Psoas muscle (tissue), 8 donors: Measurements from ENCODE around the gene TLE3. TPM values are rescaled to one million over a fixed set of nuclear protein-coding genes. Genes with fewer than 3 reads are reported as not detected.

Experiments
- ATAC-seq, 4 donors: fragments of 200-7000 bp; cut with Tn5 transposase; one replicate each; pipeline ENCODE4 v1.9.1; 2020; ENCODE audit warnings: moderate library complexity in 3 of 4, mild to moderate bottlenecking in 2 of 4
- DNase-seq, 2 donors: peaks; one replicate each; pipeline ENCODE4 v3.0.0-alpha.2; 2020
- H3K27ac ChIP-seq: fragments of 200-600 bp; one replicate; pipeline ENCODE4 v1.8.0; 2022
- H3K27me3 ChIP-seq, 3 donors: fragments of 200-600 bp in 1 of 3; one replicate each; pipeline versions ENCODE4 v1.6.1 to v1.8.0; 2013 to 2022; ENCODE audit warnings: low read length in 2 of 3, mild to moderate bottlenecking in 2 of 3, moderate library complexity in 1 of 3; ENCODE audit not compliant: insufficient read depth in 3 of 3
- H3K36me3 ChIP-seq, 2 donors: fragments of 200-600 bp in 1 of 2; one replicate each; pipeline versions ENCODE4 v1.6.1 to v1.8.0; 2013 to 2022; ENCODE audit warnings: low read depth in 1 of 2, mild to moderate bottlenecking in 1 of 2, moderate library complexity in 1 of 2; ENCODE audit not compliant: insufficient read depth in 1 of 2
- H3K4me1 ChIP-seq: fragments of 200-600 bp; one replicate; pipeline ENCODE4 v1.8.0; 2022
- H3K4me3 ChIP-seq: fragments of 200-600 bp; one replicate; pipeline ENCODE4 v1.8.0; 2022; ENCODE audit warnings: mild to moderate bottlenecking
- H3K9me3 ChIP-seq: fragments of 200-600 bp; one replicate; pipeline ENCODE4 v1.8.0; 2022
- CTCF ChIP-seq: fragments of 200-600 bp; IDR thresholded peaks from one replicate; pipeline ENCODE4 v1.8.0; 2022; ENCODE audit warnings: antibody characterized with exemption
- WGBS, 3 donors: extraction: QIAGEN DNeasy Blood & Tissue Kit; methylation state at CpG; one replicate each; pipeline versions ENCODE4 v1.1.6 to v1.1.7; 2013; 5-methylcytosine and 5-hydroxymethylcytosine counted together
- intact Hi-C, 2 donors: fragments of 100-400 bp; cut with DNase I; formaldehyde crosslinking; loops; one replicate each; pipeline versions ENCODE4 v1.11.0 to v1.14.2; 2022
- polyA plus RNA-seq, 3 donors: library from polyadenylated mRNA; stranded (reverse); fragments of 200-250 nt; gene quantifications; one replicate each; pipeline ENCODE4 v1.2.3, GENCODE V29; 2013
- total RNA-seq, 4 donors: library from RNA; stranded (reverse); fragmentation: NEBNext Ultra II Directional in 2 of 4; extraction: Animal tissue kit (Norgen Biotek cat#: 25700) in 2 of 4; gene quantifications; one replicate each; pipeline versions ENCODE4 v1.2.1 to v1.2.4, GENCODE V29; 2021 to 2023
- donor health status: healthy with polysubstance abuse.
- donor health status: DM: no; HTN: no; CAD: no; lungs with moderate emphysema.
- donor health status: Bipolar disorder and iron deficiency.
- donor health status: healthy.
- donor health status: DM: yes; HTN: yes; CAD: no.
- donor health status: DM: no; HTN: no; CAD: no.
- donor health status: DM: no; HTN: no; CAD: no.
- donor health status: DM: yes; HTN: yes; CAD: no.

The TLE3 gene
- total and polyA plus RNA-seq, 7 donors = 4.3 to 59.9 (median 10.8) TPM

GRCh38 chr15:70035051-70035718 lies 62.5 kb downstream of the TLE3 start:
- no peaks in the 10 kb centered on the region for H3K4me1 ChIP-seq
- no peaks in the 10 kb centered on the region for H3K36me3 ChIP-seq
- DNase-seq = no peak
- H3K27ac ChIP-seq = no peak overlapping the region
- WGBS, 3 donors = 91 to 93% (median 92%) methylated on average over 10 of the region's 10 CpGs
- H3K9me3 ChIP-seq = no peaks in the 10 kb centered on the region
- no peak for TF ChIP-seq CTCF
- H3K27me3 ChIP-seq = peaks cover 0 to 15% (median 0%) of the 10 kb centered on the region in 3 donors
- ATAC-seq = no peak
- intact Hi-C loops = no loop called here
- no peak overlapping the region for H3K4me3 ChIP-seq

- intact Hi-C loops = no loop called here
Observed at GRCh38 chr15:70034596-70034995, 63.1 kb downstream of the TLE3 start.

GRCh38 chr15:70034141-70034540 lies 63.6 kb downstream of the TLE3 start:
- H3K36me3 ChIP-seq = no peaks in the 10 kb centered on the region
- intact Hi-C loops = no loop called here
- H3K4me1 ChIP-seq = no peaks in the 10 kb centered on the region
- no peak for TF ChIP-seq CTCF
- H3K4me3 ChIP-seq = no peak overlapping the region
- 70 to 86% (median 72%) methylated on average over 4 of the region's 4 CpGs for WGBS, 3 donors
- ATAC-seq (no peak), DNase-seq (no peak)
- peaks cover 0 to 15% (median 0%) of the 10 kb centered on the region in 3 donors for H3K27me3 ChIP-seq
- H3K27ac ChIP-seq = no peak overlapping the region
- no peaks in the 10 kb centered on the region for H3K9me3 ChIP-seq

More at GRCh38 chr15:70034596-70034995, 63.1 kb downstream of the TLE3 start:
- no peaks in the 10 kb centered on the region for H3K4me1 ChIP-seq
- H3K4me3 ChIP-seq = no peak overlapping the region
- H3K27ac ChIP-seq = no peak overlapping the region
- no peaks in the 10 kb centered on the region for H3K36me3 ChIP-seq
- H3K27me3 ChIP-seq = peaks cover 0 to 15% (median 0%) of the 10 kb centered on the region in 3 donors
- DNase-seq (no peak), ATAC-seq (no peak)
- 78 to 89% (median 83%) methylated on average over 7 of the region's 7 CpGs for WGBS, 3 donors
- H3K9me3 ChIP-seq = no peaks in the 10 kb centered on the region
- no peak for TF ChIP-seq CTCF

- TF ChIP-seq CTCF = no peak
- Histone ChIP-seq H3K4me1 (no peaks in the 10 kb centered on the region), H3K27ac (no peak overlapping the region), H3K36me3 (no peaks in the 10 kb centered on the region), H3K4me3 (no peak overlapping the region), H3K27me3 (peaks cover 0 to 15% (median 0%) of the 10 kb centered on the region in 3 donors), H3K9me3 (no peaks in the 10 kb centered on the region)
- intact Hi-C loops = no loop called here
- DNase-seq (no peak), ATAC-seq (peak; percentile 36 to 47 (median 38))
- 27 to 35% (median 28%) methylated on average over 34 to 35 of the region's 35 CpGs for WGBS, 3 donors
Observed at GRCh38 chr15:70033529-70034140, 64.1 kb downstream of the TLE3 start.
